Peyer's patch (tissue), 4 donors: ENCODE results near the gene BAIAP2.

ENCODE experiments used
- POLR2A ChIP-seq, 2 donors: fragments of 450-650 bp; IDR thresholded peaks; one replicate each; pipeline ENCODE4 v1.5.1; 2017; ENCODE audit warnings: antibody characterized with exemption in 2 of 2, mild to moderate bottlenecking in 2 of 2, moderate library complexity in 2 of 2
- TF ChIP-seq, protein P1 (sequence below), 6 experiments: fragments of 450-650 bp in 4 of 6; fragments of 200-600 bp in 2 of 6; sonication (generic) in 1 of 6; IDR thresholded peaks; one replicate each; pipeline ENCODE4 v1.5.1; 2017 to 2019; ENCODE audit warnings: antibody characterized with exemption in 6 of 6, mild to moderate bottlenecking in 3 of 6, moderate library complexity in 1 of 6

GRCh38 chr17:81097943-81098308 is 63.0 kb downstream of the BAIAP2 start:
- no peak for TF ChIP-seq POLR2A (IDR thresholded peaks at IDR 0.05)
- TF ChIP-seq, protein P1, sequence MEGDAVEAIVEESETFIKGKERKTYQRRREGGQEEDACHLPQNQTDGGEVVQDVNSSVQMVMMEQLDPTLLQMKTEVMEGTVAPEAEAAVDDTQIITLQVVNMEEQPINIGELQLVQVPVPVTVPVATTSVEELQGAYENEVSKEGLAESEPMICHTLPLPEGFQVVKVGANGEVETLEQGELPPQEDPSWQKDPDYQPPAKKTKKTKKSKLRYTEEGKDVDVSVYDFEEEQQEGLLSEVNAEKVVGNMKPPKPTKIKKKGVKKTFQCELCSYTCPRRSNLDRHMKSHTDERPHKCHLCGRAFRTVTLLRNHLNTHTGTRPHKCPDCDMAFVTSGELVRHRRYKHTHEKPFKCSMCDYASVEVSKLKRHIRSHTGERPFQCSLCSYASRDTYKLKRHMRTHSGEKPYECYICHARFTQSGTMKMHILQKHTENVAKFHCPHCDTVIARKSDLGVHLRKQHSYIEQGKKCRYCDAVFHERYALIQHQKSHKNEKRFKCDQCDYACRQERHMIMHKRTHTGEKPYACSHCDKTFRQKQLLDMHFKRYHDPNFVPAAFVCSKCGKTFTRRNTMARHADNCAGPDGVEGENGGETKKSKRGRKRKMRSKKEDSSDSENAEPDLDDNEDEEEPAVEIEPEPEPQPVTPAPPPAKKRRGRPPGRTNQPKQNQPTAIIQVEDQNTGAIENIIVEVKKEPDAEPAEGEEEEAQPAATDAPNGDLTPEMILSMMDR (IDR thresholded peaks at IDR 0.05) = no peak
